Measurements from ENCODE around the gene GRIK3.

Gene GRIK3

GRCh38 chr1:36869054-36869453, 165.3 kb downstream of the GRIK3 start:
- H3K4me3 ChIP-seq (ENCODE audit: low read depth, low read length) = no peak overlapping the region
- DNase-seq (ENCODE audit: low read depth) = no peak

- no peak overlapping the region for H3K4me3 ChIP-seq (ENCODE audit: low read depth, low read length)
Measured at GRCh38 chr1:36867575-36867974, 166.7 kb downstream of the GRIK3 start.

GRCh38 chr1:36866169-36866814, 168.0 kb downstream of the GRIK3 start:
- no peak overlapping the region for H3K4me3 ChIP-seq (ENCODE audit: low read depth, low read length)
- DNase-seq (ENCODE audit: low read depth) = no peak

More at GRCh38 chr1:36867575-36867974, 166.7 kb downstream of the GRIK3 start:
- no peak for DNase-seq (ENCODE audit: low read depth)

GRCh38 chr1:36865602-36865900, 168.8 kb downstream of the GRIK3 start:
- no peak overlapping the region for H3K4me3 ChIP-seq (ENCODE audit: low read depth, low read length)
- no peak for DNase-seq (ENCODE audit: low read depth)

GRCh38 chr1:36864823-36865601, 169.3 kb downstream of the GRIK3 start:
- DNase-seq (ENCODE audit: low read depth) = no peak
- no peak overlapping the region for H3K4me3 ChIP-seq (ENCODE audit: low read depth, low read length)

- H3K4me3 ChIP-seq (ENCODE audit: low read depth, low read length) = no peak overlapping the region
- DNase-seq (ENCODE audit: low read depth) = no peak
Measured at GRCh38 chr1:36864182-36864822, 170.0 kb downstream of the GRIK3 start.

- no peak for DNase-seq (ENCODE audit: low read depth)
- no peak overlapping the region for H3K4me3 ChIP-seq (ENCODE audit: low read depth, low read length)
Measured at GRCh38 chr1:36863500-36863899, 170.8 kb downstream of the GRIK3 start.

GRCh38 chr1:36863061-36863460, 171.3 kb downstream of the GRIK3 start:
- no peak overlapping the region for H3K4me3 ChIP-seq (ENCODE audit: low read depth, low read length)
- no peak for DNase-seq (ENCODE audit: low read depth)

- H3K4me3 ChIP-seq (ENCODE audit: low read depth, low read length) = no peak overlapping the region
- no peak for DNase-seq (ENCODE audit: low read depth)
Measured at GRCh38 chr1:36861375-36861774, 172.9 kb downstream of the GRIK3 start.

GRCh38 chr1:36859926-36860325, 174.4 kb downstream of the GRIK3 start:
- DNase-seq (ENCODE audit: low read depth) = no peak
- H3K4me3 ChIP-seq (ENCODE audit: low read depth, low read length) = no peak overlapping the region

- DNase-seq (ENCODE audit: low read depth) = no peak
- H3K4me3 ChIP-seq (ENCODE audit: low read depth, low read length) = no peak overlapping the region
Measured at GRCh38 chr1:36858981-36859380, 175.3 kb downstream of the GRIK3 start.

GRCh38 chr1:36858553-36858952, 175.8 kb downstream of the GRIK3 start:
- no peak overlapping the region for H3K4me3 ChIP-seq (ENCODE audit: low read depth, low read length)
- DNase-seq (ENCODE audit: low read depth) = no peak

GRCh38 chr1:36857754-36858153, 176.6 kb downstream of the GRIK3 start:
- no peak for DNase-seq (ENCODE audit: low read depth)
- H3K4me3 ChIP-seq (ENCODE audit: low read depth, low read length) = no peak overlapping the region

- no peak overlapping the region for H3K4me3 ChIP-seq (ENCODE audit: low read depth, low read length)
- no peak for DNase-seq (ENCODE audit: low read depth)
Measured at GRCh38 chr1:36855699-36856494, 178.4 kb downstream of the GRIK3 start.

- no peak for DNase-seq (ENCODE audit: low read depth)
- no peak overlapping the region for H3K4me3 ChIP-seq (ENCODE audit: low read depth, low read length)
Measured at GRCh38 chr1:36853638-36854037, 180.7 kb downstream of the GRIK3 start.

GRCh38 chr1:36852586-36852985, 181.7 kb downstream of the GRIK3 start:
- no peak for DNase-seq (ENCODE audit: low read depth)
- no peak overlapping the region for H3K4me3 ChIP-seq (ENCODE audit: low read depth, low read length)

- no peak overlapping the region for H3K4me3 ChIP-seq (ENCODE audit: low read depth, low read length)
- no peak for DNase-seq (ENCODE audit: low read depth)
Measured at GRCh38 chr1:36851595-36851994, 182.7 kb downstream of the GRIK3 start.

GRCh38 chr1:36851087-36851486, 183.2 kb downstream of the GRIK3 start:
- DNase-seq (ENCODE audit: low read depth) = no peak
- H3K4me3 ChIP-seq (ENCODE audit: low read depth, low read length) = no peak overlapping the region

- DNase-seq (ENCODE audit: low read depth) = no peak
- no peak overlapping the region for H3K4me3 ChIP-seq (ENCODE audit: low read depth, low read length)
Measured at GRCh38 chr1:36849956-36850355, 184.4 kb downstream of the GRIK3 start.

- H3K4me3 ChIP-seq (ENCODE audit: low read depth, low read length) = no peak overlapping the region
- no peak for DNase-seq (ENCODE audit: low read depth)
Measured at GRCh38 chr1:36847761-36848160, 186.6 kb downstream of the GRIK3 start.

Data from skeletal muscle cell (primary cell).